Activated T-cell treated with anti-CD3 and anti-CD28 coated beads for 48 hours (primary cell): ENCODE results near the gene BTG1.

Source experiments
- DNase-seq: peaks from one replicate; pipeline ENCODE4 v3.0.0-alpha.2; 2020; ENCODE audit warnings: low read depth

Gene BTG1

GRCh38 chr12:92133171-92133570 lies 12.5 kb downstream of the BTG1 start:
- no peak for DNase-seq

GRCh38 chr12:92132288-92132687 lies 13.4 kb downstream of the BTG1 start:
- no peak for DNase-seq

- no peak for DNase-seq
These were observed 14.6 kb downstream of the BTG1 start for GRCh38 chr12:92130999-92131398.

- DNase-seq: no peak
These were observed 16.0 kb downstream of the BTG1 start for GRCh38 chr12:92129609-92130008.

GRCh38 chr12:92128612-92129011 lies 17.0 kb downstream of the BTG1 start:
- no peak for DNase-seq

GRCh38 chr12:92124689-92125029 lies 21.0 kb downstream of the BTG1 start:
- DNase-seq: no peak

- DNase-seq: no peak
These were observed 21.6 kb downstream of the BTG1 start for GRCh38 chr12:92123780-92124688.

- no peak for DNase-seq
These were observed 22.5 kb downstream of the BTG1 start for GRCh38 chr12:92122941-92123779.

- no peak for DNase-seq
These were observed 23.8 kb downstream of the BTG1 start for GRCh38 chr12:92121826-92122225.

- DNase-seq: no peak
These were observed 26.7 kb downstream of the BTG1 start for GRCh38 chr12:92118826-92119536.

GRCh38 chr12:92114834-92115233 lies 30.8 kb downstream of the BTG1 start:
- no peak for DNase-seq

- DNase-seq: no peak
These were observed 34.4 kb downstream of the BTG1 start for GRCh38 chr12:92111256-92111655.

- no peak for DNase-seq
These were observed 35.5 kb downstream of the BTG1 start for GRCh38 chr12:92110083-92110640.

GRCh38 chr12:92109613-92110012 lies 36.0 kb downstream of the BTG1 start:
- DNase-seq: no peak

GRCh38 chr12:92108651-92109050 lies 37.0 kb downstream of the BTG1 start:
- DNase-seq: no peak

GRCh38 chr12:92107621-92108131 lies 38.0 kb downstream of the BTG1 start:
- DNase-seq: no peak

- no peak for DNase-seq
These were observed 38.6 kb downstream of the BTG1 start for GRCh38 chr12:92107094-92107493.

GRCh38 chr12:92105676-92106075 lies 40.0 kb downstream of the BTG1 start:
- no peak for DNase-seq

GRCh38 chr12:92105110-92105509 lies 40.5 kb downstream of the BTG1 start:
- no peak for DNase-seq

GRCh38 chr12:92102606-92103005 lies 43.0 kb downstream of the BTG1 start:
- no peak for DNase-seq

GRCh38 chr12:92098594-92099380 lies 46.9 kb downstream of the BTG1 start:
- DNase-seq: no peak
